IPS DF 19.7 (cell line): ENCODE data around the gene HERC5.
"Not testable (repeated sequence)": the region's sequence is repeated elsewhere in the genome, so short reads cannot be mapped to it uniquely, and the experiment has no call there.

ENCODE experiments used
- DNase-seq: peaks from one replicate; pipeline ENCODE4 v3.0.0-alpha.2; 2013; ENCODE audit warnings: low read depth, low spot score

HERC5 gene

GRCh38 chr4:88456670-88457306, at the start of gene HERC5:
Gene HERC5 (plus strand): TSS chr4:88457119. CDS start chr4:88457270, 151 bp downstream.
- peak; percentile 86 for DNase-seq

- DNase-seq: no peak
Observed at GRCh38 chr4:88409206-88409605, 47.7 kb upstream of the HERC5 start.

GRCh38 chr4:88409789-88410188, 47.1 kb upstream of the HERC5 start:
- DNase-seq: no peak

- DNase-seq: no peak
Observed at GRCh38 chr4:88411491-88412096, 45.3 kb upstream of the HERC5 start.

- no peak for DNase-seq
Observed at GRCh38 chr4:88413801-88414200, 43.1 kb upstream of the HERC5 start.

- DNase-seq: no peak
Observed at GRCh38 chr4:88414755-88415154, 42.2 kb upstream of the HERC5 start.

- DNase-seq: no peak
Observed at GRCh38 chr4:88415982-88416381, 40.9 kb upstream of the HERC5 start.

GRCh38 chr4:88418411-88418810, 38.5 kb upstream of the HERC5 start:
- no peak for DNase-seq

- DNase-seq: no peak
Observed at GRCh38 chr4:88419874-88420273, 37.0 kb upstream of the HERC5 start.

- no peak for DNase-seq
Observed at GRCh38 chr4:88420844-88421243, 36.1 kb upstream of the HERC5 start.

GRCh38 chr4:88422403-88422802, 34.5 kb upstream of the HERC5 start:
- DNase-seq: no peak

- no peak for DNase-seq
Observed at GRCh38 chr4:88429401-88429800, 27.5 kb upstream of the HERC5 start.

- DNase-seq: no peak
Observed at GRCh38 chr4:88435987-88436693, 20.8 kb upstream of the HERC5 start.

- DNase-seq: not testable (repeated sequence)
Observed at GRCh38 chr4:88437873-88438272, 19.0 kb upstream of the HERC5 start.

- no peak for DNase-seq
Observed at GRCh38 chr4:88439161-88439760, 17.7 kb upstream of the HERC5 start.

GRCh38 chr4:88440146-88440545, 16.8 kb upstream of the HERC5 start:
- DNase-seq: no peak

- DNase-seq: no peak
Observed at GRCh38 chr4:88441696-88442095, 15.2 kb upstream of the HERC5 start.

GRCh38 chr4:88442689-88443191, 14.2 kb upstream of the HERC5 start:
- no peak for DNase-seq

- DNase-seq: no peak
Observed at GRCh38 chr4:88443486-88443885, 13.4 kb upstream of the HERC5 start.

- no peak for DNase-seq
Observed at GRCh38 chr4:88445252-88445651, 11.7 kb upstream of the HERC5 start.

GRCh38 chr4:88446124-88446523, 10.8 kb upstream of the HERC5 start:
- no peak for DNase-seq

GRCh38 chr4:88447371-88448095, 9.4 kb upstream of the HERC5 start:
- DNase-seq: no peak
